Thyroid gland (tissue), 4 donors: ENCODE measurements around the gene COMTD1.
"Not testable (repeated sequence)": the region's sequence is repeated elsewhere in the genome, so short reads cannot be mapped to it uniquely, and the experiment has no call there.

Source experiments
- POLR2A ChIP-seq, 2 donors: fragments of 450-650 bp; IDR thresholded peaks; one replicate each; pipeline ENCODE4 v1.6.1; 2017; ENCODE audit warnings: antibody characterized with exemption in 2 of 2, mild to moderate bottlenecking in 2 of 2, moderate library complexity in 1 of 2
- TF ChIP-seq, protein P1 (sequence below), 6 experiments: fragments of 200-600 bp in 3 of 6; fragments of 450-650 bp in 3 of 6; sonication (generic) in 3 of 6; IDR thresholded peaks; one replicate each; pipeline ENCODE4 v1.5.1; 2016 to 2019; ENCODE audit warnings: antibody characterized with exemption in 6 of 6, mild to moderate bottlenecking in 2 of 6, inconsistent platforms in 1 of 6, moderate library complexity in 1 of 6

DNA sequence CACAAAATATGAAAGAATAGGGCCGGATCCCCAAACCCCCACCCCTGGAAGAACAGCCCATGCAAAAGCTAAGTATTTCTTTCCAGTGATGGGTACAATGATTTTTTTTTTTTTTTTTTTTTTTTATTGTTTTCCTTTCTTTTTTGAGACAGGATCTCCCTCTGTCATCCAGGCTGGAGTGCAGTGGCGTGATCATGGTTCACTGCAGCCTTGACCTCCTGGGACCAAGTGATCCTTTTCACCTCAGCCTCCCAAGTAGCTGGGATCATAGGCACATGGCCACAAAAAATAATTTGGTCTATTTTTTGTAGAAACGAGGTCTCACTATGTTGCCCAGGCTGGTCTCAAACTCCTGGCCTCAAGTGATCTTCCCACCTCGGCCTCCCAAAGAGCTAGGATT is 41.1 kb downstream of the COMTD1 start:
- TF ChIP-seq, protein P1, sequence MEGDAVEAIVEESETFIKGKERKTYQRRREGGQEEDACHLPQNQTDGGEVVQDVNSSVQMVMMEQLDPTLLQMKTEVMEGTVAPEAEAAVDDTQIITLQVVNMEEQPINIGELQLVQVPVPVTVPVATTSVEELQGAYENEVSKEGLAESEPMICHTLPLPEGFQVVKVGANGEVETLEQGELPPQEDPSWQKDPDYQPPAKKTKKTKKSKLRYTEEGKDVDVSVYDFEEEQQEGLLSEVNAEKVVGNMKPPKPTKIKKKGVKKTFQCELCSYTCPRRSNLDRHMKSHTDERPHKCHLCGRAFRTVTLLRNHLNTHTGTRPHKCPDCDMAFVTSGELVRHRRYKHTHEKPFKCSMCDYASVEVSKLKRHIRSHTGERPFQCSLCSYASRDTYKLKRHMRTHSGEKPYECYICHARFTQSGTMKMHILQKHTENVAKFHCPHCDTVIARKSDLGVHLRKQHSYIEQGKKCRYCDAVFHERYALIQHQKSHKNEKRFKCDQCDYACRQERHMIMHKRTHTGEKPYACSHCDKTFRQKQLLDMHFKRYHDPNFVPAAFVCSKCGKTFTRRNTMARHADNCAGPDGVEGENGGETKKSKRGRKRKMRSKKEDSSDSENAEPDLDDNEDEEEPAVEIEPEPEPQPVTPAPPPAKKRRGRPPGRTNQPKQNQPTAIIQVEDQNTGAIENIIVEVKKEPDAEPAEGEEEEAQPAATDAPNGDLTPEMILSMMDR (IDR thresholded peaks at IDR 0.05), result not testable (repeated sequence)
- TF ChIP-seq POLR2A (IDR thresholded peaks at IDR 0.05), result not testable (repeated sequence)
